Activated CD4-positive, alpha-beta T cell treated with anti-CD3 and anti-CD28 coated beads, Interleukin-2, amount 50 U/mL, for 16 hours (primary cell): ENCODE data around the gene CTPS2.
"Not testable (repeated sequence)": the region's sequence is repeated elsewhere in the genome, so short reads cannot be mapped to it uniquely, and the experiment has no call there.

Experiments used
- DNase-seq: peaks from one replicate; pipeline ENCODE4 v3.0.0-alpha.2; 2020

Gene CTPS2

GRCh38 chrX:16712548-16713155, at the start of gene CTPS2:
Gene CTPS2, minus strand, starts transcription at chrX:16712669. Its CDS starts 9,767 bp downstream, at chrX:16702902.
- peak; percentile 49 for DNase-seq

GRCh38 chrX:16761500-16761899, 49.0 kb upstream of the CTPS2 start:
- not testable (repeated sequence) for DNase-seq

- no peak for DNase-seq
Measured at GRCh38 chrX:16756724-16757123, 44.3 kb upstream of the CTPS2 start.

- DNase-seq, result no peak
Measured at GRCh38 chrX:16754019-16754418, 41.5 kb upstream of the CTPS2 start.

- DNase-seq, result no peak
Measured at GRCh38 chrX:16750136-16750535, 37.7 kb upstream of the CTPS2 start.

- DNase-seq, result no peak
Measured at GRCh38 chrX:16748425-16748824, 36.0 kb upstream of the CTPS2 start.

- DNase-seq, result no peak
Measured at GRCh38 chrX:16745659-16746058, 33.2 kb upstream of the CTPS2 start.

GRCh38 chrX:16745102-16745501, 32.6 kb upstream of the CTPS2 start:
- no peak for DNase-seq

GRCh38 chrX:16743604-16744325, 31.3 kb upstream of the CTPS2 start:
- DNase-seq, result no peak

- DNase-seq, result no peak
Measured at GRCh38 chrX:16739574-16739973, 27.1 kb upstream of the CTPS2 start.

- no peak for DNase-seq
Measured at GRCh38 chrX:16737024-16737423, 24.6 kb upstream of the CTPS2 start.

- no peak for DNase-seq
Measured at GRCh38 chrX:16733013-16733412, 20.5 kb upstream of the CTPS2 start.

GRCh38 chrX:16730450-16730849, 18.0 kb upstream of the CTPS2 start:
- no peak for DNase-seq

- no peak for DNase-seq
Measured at GRCh38 chrX:16727637-16728036, 15.2 kb upstream of the CTPS2 start.

- not testable (repeated sequence) for DNase-seq
Measured at GRCh38 chrX:16726347-16726988, 14.0 kb upstream of the CTPS2 start.

- no peak for DNase-seq
Measured at GRCh38 chrX:16725072-16725471, 12.6 kb upstream of the CTPS2 start.

- no peak for DNase-seq
Measured at GRCh38 chrX:16722481-16722880, 10.0 kb upstream of the CTPS2 start.

- peak; percentile 97 for DNase-seq
Measured at GRCh38 chrX:16719334-16720084, 7.0 kb upstream of the CTPS2 start, which contains the start of gene SYAP1. Gene SYAP1, plus strand, starts transcription at chrX:16719612. Its CDS starts 113 bp downstream, at chrX:16719725.

GRCh38 chrX:16718824-16719333, 6.4 kb upstream of the CTPS2 start:
- DNase-seq, result no peak

- DNase-seq, result not testable (repeated sequence)
Measured at GRCh38 chrX:16716451-16716850, 4.0 kb upstream of the CTPS2 start.

- not testable (repeated sequence) for DNase-seq
Measured at GRCh38 chrX:16715638-16716037, 3.2 kb upstream of the CTPS2 start.

GRCh38 chrX:16714504-16714903, 2.0 kb upstream of the CTPS2 start:
- no peak for DNase-seq
